HG03354 (cell line): ENCODE results near the gene APOA5.
"Not testable (repeated sequence)": the region's sequence is repeated elsewhere in the genome, so short reads cannot be mapped to it uniquely, and the experiment has no call there.

Experiments
- ATAC-seq: cut with Tn5 transposase; IDR thresholded peaks from one replicate; pipeline ENCODE4 v1.9.1; 2021; ENCODE audit warnings: mild to moderate bottlenecking; ENCODE audit not compliant: unreplicated experiment, poor library complexity, severe bottlenecking

APOA5 gene

DNA sequence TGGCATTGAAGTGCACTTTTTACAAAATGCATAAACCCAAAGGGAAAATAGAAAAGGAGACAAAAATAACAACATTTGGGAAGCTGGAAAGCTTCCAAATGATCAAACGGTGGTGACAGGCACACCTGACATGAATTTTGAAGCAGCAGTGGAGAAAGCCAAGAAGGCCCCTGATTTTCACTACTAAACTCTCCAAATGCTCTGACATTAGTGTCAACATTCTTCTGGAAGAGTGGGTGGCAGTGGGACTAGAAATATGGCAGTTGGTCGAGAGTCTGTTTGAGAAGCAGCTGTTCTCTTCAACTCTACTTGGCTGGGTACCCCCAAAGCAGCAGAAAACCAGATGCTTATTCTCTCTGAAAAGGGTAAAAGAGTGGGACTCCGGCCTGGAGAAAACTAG lies 12.3 kb upstream of the APOA5 start:
- no peak for ATAC-seq

DNA sequence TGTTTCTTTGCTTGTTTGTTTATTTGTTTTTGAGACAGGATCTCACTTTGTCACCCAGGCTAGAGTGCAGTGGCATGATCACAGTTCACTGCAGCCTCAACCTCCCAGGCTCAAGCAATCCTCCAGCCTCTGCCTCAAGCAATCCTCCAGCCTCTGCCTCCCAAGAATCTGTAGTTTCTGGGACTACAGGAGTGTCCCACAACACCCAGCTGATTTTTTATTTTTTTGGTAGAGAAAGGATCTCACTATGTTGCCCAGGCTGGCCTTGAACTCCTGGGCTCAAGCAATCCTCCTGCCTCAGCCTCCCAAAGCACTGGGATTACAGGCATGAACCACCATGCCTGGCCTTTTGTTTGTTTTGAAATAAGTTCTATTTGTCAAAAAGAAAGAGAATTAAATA lies 10.0 kb upstream of the APOA5 start:
- ATAC-seq: not testable (repeated sequence)

GRCh38 chr11:116800610-116801009 lies 8.9 kb upstream of the APOA5 start:
- ATAC-seq: no peak

DNA sequence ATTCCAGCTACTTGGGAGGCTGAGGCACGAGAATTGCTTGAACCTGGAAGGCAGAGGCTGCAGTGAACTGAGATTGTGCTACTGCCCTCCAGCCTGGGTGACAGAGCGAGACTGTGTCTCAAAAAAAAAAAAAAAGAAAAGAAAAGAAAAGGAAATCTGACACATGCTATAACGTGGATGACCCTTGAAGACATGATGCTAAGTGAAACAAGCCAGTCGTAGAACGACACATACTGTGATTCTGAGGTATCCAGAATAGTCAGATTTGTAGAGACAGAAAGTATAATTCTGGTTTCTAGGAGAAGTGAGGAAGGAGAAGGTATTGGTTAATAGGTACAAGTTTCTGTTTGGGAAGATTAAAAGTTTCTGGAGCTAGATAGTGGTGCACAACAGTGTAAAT lies 6.7 kb upstream of the APOA5 start:
- no peak for ATAC-seq

DNA sequence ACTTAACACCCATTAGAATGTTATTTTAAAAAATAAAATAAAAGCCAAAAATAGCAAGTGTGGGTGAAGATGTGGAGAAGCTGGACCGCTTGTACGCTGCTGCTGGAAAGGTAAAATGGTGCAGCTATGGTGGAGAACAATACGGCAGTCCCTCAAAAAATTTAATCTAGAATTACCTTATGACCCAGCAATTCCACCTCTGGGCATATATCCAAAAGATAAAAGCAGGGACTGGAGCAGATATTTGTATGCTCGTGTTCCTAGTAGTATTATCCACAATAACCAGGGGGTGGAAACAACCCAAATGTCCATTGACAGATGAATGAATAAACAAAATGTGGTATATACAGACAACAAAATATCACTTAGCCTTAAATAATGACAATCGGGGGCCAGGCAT lies 6.1 kb upstream of the APOA5 start:
- no peak for ATAC-seq

DNA sequence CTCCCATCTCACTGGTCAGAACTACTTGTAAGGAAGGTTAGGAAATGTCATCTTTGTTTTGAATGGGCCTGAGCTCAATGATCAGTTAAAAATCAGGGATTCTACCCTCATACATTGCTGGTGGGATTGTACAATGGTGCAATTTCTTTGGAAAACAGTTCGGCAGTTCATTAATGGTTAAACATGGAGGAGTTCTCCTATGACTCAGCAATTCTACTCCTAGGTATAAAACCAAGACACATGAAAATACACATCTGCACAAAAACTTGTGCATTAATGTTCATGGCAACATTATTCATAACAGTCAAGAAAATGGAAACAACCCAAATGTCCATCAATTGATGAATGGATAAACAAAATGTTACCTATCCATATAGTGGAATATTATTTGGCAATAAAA lies 4.9 kb upstream of the APOA5 start:
- no peak for ATAC-seq

- ATAC-seq: no peak
These were observed 3.2 kb upstream of the APOA5 start for GRCh38 chr11:116794851-116795250.

GRCh38 chr11:116793772-116794097 lies 2.1 kb upstream of the APOA5 start:
- no peak for ATAC-seq

GRCh38 chr11:116792869-116793771 lies 1.4 kb upstream of the APOA5 start:
- ATAC-seq: no peak

DNA sequence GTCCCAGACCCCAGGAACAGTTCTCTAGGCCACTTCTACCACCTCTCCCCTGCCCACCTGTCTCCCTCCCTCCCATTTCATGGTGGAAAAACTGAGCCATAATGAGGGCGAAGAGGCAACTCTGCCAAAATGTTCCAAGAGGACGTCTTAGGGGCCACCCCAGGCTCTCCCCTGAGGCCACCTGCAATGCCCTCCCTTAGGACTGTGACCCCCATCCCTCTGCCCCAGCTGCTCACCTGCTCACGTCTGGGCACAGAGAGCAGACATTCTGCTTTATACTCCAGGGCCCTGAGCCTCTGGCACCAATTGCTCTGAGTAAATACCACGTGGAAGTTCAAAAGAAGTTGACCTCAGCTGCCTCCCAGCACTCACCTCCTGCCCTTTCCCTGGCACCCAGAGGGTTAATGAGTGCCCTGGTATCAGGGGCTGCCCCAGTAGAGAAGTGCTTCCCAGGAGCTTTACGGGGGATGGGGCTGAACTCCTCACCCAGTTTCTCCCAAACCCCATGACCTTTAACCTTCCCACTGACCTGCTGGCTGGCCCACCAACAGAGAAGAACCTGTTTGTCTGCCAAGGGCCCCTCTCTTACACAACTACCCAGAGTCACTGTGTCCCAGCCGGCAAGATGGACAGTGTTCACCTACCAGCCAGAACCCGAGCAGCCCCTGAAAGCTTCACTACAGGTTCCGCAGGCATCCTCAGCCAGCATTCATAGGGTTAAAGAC lies 627 bp upstream of the APOA5 start:
- ATAC-seq: no peak

DNA sequence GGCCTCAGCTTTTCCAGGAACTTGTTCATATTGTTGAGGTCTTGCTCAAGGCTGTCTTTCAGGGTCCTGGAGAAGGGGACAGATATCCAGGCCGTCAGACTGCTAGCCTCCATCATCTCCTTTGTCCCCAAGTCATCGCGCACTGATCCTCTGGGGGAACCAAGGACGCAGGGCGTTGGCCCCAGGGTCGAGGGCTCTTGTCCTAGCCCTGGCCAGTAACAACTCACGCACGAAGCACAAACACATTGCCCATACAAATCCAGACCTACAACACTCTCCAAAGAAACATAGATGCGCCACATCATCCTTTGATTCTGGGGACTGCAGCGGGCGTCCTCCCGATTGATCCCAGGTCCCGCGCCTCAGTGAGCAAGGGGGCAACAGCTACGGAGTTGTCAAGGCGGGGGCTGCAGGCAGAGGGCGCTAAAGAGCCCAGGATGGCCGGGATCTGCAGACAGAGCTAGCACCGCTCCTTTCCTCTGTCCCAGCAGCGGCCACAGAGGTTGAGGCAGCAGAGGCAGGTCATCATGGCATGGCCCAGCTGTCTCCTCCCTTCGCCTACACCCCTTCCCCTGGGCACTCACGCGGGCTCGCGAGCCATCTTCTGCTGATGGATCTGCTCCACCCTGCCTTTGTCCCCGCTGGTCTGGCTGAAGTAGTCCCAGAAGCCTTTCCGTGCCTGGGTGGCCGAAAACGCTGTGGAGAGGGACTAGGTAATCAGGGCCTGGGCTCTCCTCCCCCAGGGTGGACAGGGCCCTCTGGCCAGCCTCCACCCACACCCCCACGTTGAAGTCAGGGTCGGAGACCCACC lies 472 bp downstream of the APOA5 start:
- ATAC-seq: no peak

DNA sequence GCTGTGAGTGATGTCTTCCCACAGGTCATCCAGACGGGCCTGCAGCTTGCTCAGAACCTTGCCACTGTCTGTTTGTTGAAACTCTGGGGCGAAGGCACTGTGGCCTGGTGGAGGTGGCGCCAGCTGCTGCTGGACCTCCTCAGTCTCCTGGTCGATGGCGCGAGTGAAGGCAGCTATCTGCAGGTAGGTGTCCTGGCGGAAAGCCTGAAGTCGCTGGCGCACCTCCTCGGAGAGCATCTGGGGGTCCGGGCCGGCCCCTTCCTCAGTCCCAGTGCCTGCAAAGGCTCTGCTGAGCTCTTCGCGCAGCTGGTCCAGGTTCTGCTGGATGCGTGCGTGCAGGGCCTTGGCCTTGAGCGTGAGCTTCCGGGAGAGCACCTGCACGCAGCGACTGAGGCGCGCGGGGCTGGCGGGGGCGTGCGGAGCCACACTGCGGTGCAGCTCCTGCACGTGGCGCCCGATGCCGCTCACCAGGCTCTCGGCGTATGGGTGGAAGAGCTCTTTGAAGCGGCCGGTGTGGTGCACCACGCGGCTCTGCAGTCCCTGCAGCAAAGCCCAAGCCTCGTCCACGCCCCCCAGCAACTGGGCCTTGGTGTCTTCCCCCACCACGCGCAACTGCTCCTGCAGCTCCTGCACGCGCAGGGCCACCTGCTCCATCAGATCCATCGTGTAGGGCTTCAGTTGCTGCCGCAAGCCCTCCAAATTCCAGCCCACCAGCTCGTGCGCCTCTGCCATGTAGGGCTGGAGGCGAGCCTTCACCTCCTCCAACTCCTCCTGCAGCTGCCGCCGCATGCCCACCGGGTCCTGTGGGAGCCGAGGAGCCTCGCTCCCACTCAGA lies 1.3 kb downstream of the APOA5 start:
- no peak for ATAC-seq

DNA sequence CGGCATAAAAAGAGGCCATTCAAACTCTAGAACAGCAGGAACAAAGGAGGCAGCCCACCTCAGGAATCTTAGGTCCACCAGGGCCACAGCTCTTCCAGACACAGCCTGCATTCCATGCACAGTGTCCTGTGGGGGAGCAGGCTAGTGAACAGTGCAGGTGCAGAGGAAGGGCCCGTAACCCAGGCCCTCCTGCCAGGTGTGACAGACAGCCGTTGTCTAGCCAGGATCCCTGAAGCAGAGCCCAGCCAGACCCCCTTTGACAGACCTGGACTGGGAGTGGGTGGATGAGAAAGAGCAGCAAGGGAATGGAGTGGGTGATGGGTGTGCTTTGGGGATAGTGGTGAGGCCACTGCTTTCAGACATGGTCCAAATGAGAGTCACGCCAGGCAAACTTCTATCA lies 2.7 kb downstream of the APOA5 start:
- ATAC-seq: no peak

GRCh38 chr11:116788534-116788933 lies 3.1 kb downstream of the APOA5 start:
- no peak for ATAC-seq

- peak; percentile 92 for ATAC-seq
These were observed 3.7 kb downstream of the APOA5 start, which contains the start of gene ZPR1 for GRCh38 chr11:116787786-116788486. TSS of gene ZPR1 (minus strand) at chr11:116788023. CDS start at chr11:116787990, 33 bp downstream.

DNA sequence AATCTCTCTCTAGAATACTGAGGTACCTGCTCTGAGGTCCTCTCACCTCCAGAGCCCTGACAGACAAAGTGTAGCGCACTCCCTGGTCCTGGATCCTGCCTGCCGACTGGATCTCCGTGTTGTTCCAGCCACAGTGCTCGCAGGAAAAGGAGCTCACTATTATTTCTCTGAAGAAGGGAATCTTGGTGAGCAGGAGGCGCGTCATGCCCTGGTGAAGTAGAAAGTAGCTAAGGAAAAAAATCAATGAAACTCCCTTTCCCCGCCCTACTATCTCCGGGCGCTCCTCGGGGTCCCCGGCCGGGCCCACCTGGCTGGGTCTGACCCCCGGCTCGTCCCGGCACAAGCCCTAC lies 4.3 kb downstream of the APOA5 start:
- ATAC-seq: no peak

GRCh38 chr11:116786966-116787365 lies 4.7 kb downstream of the APOA5 start:
- ATAC-seq: no peak

DNA sequence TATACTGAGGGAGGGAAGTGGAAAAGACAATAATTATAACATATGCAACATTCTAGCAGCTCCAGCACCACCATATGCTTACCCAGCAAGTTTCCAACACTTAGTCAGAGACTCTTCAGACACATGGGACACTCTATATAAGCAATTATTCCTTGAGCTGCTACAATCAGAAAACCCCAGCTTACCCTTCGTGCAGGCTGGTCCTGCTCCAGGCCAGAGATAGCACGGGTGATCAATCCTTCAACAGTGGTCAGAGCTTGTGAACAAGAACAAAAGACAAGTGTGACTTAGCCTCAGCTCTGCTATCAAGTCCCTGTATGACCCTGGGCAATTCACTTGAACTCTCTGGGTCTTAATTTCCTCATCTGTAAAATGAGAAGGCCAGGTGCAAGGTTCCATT lies 5.4 kb downstream of the APOA5 start:
- ATAC-seq: no peak

GRCh38 chr11:116782728-116783127 lies 9.0 kb downstream of the APOA5 start:
- ATAC-seq: no peak
